ENCODE results near the gene PRTN3.
"Not testable (repeated sequence)": the region's sequence is repeated elsewhere in the genome, so short reads cannot be mapped to it uniquely, and the experiment has no call there.

DNA sequence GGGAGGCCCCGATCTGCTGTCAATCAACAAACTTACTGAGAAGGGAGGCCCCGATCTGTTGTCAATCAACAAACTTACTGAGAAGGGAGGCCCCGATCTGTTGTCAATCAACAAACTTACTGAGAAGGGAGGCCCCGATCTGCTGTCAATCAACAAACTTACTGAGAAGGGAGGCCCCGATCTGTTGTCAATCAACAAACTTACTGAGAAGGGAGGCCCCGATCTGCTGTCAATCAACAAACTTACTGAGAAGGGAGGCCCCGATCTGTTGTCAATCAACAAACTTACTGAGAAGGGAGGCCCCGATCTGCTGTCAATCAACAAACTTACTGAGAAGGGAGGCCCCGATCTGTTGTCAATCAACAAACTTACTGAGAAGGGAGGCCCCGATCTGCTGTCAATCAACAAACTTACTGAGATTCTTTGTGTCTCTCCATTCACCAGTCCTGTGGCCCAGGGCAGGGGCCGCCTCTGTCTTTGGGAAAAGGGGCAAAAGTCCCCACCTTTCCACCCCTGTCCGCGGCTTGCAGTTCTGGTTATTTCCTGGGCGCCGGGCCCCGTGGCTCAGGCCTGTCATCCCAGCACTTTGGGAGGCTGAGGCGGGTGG lies 12.9 kb downstream of the PRTN3 start:
- TF ChIP-seq CTCF (optimal IDR thresholded peaks at IDR 0.05 in 1 of 3, IDR thresholded peaks at IDR 0.05 in 1 of 3, conservative IDR thresholded peaks at IDR 0.05 in 1 of 3; ENCODE audit: extremely low read depth in 1 of 3, insufficient read depth in 2 of 3, low read length in 3 of 3) = not testable (repeated sequence)
- TF ChIP-seq EZH2 (IDR thresholded peaks at IDR 0.05; ENCODE audit: low read length) = peak; percentile 50
